WERI-Rb-1 (cell line): Measurements from ENCODE around the gene MPC1.

Experiments used
- DNase-seq: peaks from one replicate; pipeline ENCODE4 v3.0.0-alpha.2; 2020
- H3K27ac ChIP-seq: fragments of 250-450 bp; sonication (Bioruptor Pico); 2 replicates; pipeline ENCODE4 v1.5.1; 2020; ENCODE audit warnings: mild to moderate bottlenecking, moderate library complexity
- H3K27me3 ChIP-seq: fragments of 250-450 bp; sonication (Bioruptor Pico); 2 replicates; pipeline ENCODE4 v1.5.1; 2021; ENCODE audit warnings: mild to moderate bottlenecking, low read depth, moderate library complexity; ENCODE audit not compliant: insufficient read depth, severe bottlenecking
- H3K36me3 ChIP-seq: fragments of 250-450 bp; sonication (Bioruptor Pico); 2 replicates; pipeline ENCODE4 v1.5.1; 2020; ENCODE audit warnings: mild to moderate bottlenecking, moderate library complexity
- H3K4me3 ChIP-seq: 2 replicates; pipeline ENCODE4 v1.5.1; 2011; ENCODE audit warnings: low read depth, mild to moderate bottlenecking, control low read depth, low read length
- H3K9me3 ChIP-seq: fragments of 250-450 bp; sonication (Bioruptor Pico); 2 replicates; pipeline ENCODE4 v1.5.1; 2021; ENCODE audit warnings: mild to moderate bottlenecking, moderate library complexity; ENCODE audit not compliant: severe bottlenecking
- CTCF ChIP-seq: IDR thresholded peaks from 2 replicates; pipeline ENCODE4 v1.5.1; 2011; ENCODE audit warnings: low read depth, mild to moderate bottlenecking, control low read depth, inconsistent platforms, low read length

MPC1 gene

GRCh38 chr6:166341464-166341863 is 41.3 kb downstream of the MPC1 start:
- DNase-seq: no peak
- Histone ChIP-seq H3K27ac (no peak overlapping the region), H3K9me3 (no peaks in the 10 kb centered on the region), H3K27me3 (no peaks in the 10 kb centered on the region), H3K36me3 (peaks cover 32% of the 10 kb centered on the region), H3K4me3 (peak overlapping the region; percentile 90)
- no peak for TF ChIP-seq CTCF

- no peak for DNase-seq
- H3K36me3 ChIP-seq: peaks cover 38% of the 10 kb centered on the region
- no peak overlapping the region for H3K4me3 ChIP-seq
- H3K9me3 ChIP-seq: no peaks in the 10 kb centered on the region
- H3K27me3 ChIP-seq: no peaks in the 10 kb centered on the region
- no peak for TF ChIP-seq CTCF
- no peak overlapping the region for H3K27ac ChIP-seq
These were observed 43.9 kb downstream of the MPC1 start for GRCh38 chr6:166338854-166339253.

- H3K27ac ChIP-seq: no peak overlapping the region
- TF ChIP-seq CTCF: no peak
- no peaks in the 10 kb centered on the region for H3K9me3 ChIP-seq
- H3K4me3 ChIP-seq: no peak overlapping the region
- H3K36me3 ChIP-seq: peaks cover 36% of the 10 kb centered on the region
- H3K27me3 ChIP-seq: no peaks in the 10 kb centered on the region
- no peak for DNase-seq
These were observed 45.9 kb downstream of the MPC1 start for GRCh38 chr6:166336847-166337246.

- H3K27me3 ChIP-seq: no peaks in the 10 kb centered on the region
These were observed 47.1 kb downstream of the MPC1 start for GRCh38 chr6:166335378-166336302.

GRCh38 chr6:166334878-166335277 is 47.9 kb downstream of the MPC1 start:
- DNase-seq: no peak
- TF ChIP-seq CTCF: no peak
- Histone ChIP-seq H3K27ac (no peak overlapping the region), H3K4me3 (no peak overlapping the region), H3K36me3 (peaks cover 29% of the 10 kb centered on the region), H3K9me3 (no peaks in the 10 kb centered on the region), H3K27me3 (no peaks in the 10 kb centered on the region)

More at GRCh38 chr6:166335378-166336302, 47.1 kb downstream of the MPC1 start:
- H3K9me3 ChIP-seq: no peaks in the 10 kb centered on the region
- H3K4me3 ChIP-seq: no peak overlapping the region
- H3K27ac ChIP-seq: no peak overlapping the region
- DNase-seq: no peak
- no peak for TF ChIP-seq CTCF
- peaks cover 31% of the 10 kb centered on the region for H3K36me3 ChIP-seq
